ENCODE data around the gene CHPF2.

DNA sequence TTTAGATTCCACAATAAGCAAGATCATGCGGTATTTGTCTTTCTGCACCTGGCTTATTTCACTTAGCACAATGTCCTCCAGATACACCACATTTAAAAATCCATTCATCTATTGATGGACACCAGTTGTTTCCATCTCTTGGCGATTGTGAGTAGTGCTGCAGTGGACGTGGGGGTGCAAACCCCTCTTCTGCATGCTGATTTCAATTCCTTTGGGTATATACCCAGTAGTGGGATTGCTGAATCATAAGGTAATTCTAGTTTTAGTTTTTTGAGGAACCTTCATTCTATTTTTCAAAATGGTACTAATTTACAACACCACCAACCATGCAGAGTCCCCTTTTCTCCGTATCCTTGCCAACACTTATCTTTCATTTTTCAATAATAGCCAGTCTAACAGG is 43.2 kb upstream of the CHPF2 start:
- TF ChIP-seq, protein P1, sequence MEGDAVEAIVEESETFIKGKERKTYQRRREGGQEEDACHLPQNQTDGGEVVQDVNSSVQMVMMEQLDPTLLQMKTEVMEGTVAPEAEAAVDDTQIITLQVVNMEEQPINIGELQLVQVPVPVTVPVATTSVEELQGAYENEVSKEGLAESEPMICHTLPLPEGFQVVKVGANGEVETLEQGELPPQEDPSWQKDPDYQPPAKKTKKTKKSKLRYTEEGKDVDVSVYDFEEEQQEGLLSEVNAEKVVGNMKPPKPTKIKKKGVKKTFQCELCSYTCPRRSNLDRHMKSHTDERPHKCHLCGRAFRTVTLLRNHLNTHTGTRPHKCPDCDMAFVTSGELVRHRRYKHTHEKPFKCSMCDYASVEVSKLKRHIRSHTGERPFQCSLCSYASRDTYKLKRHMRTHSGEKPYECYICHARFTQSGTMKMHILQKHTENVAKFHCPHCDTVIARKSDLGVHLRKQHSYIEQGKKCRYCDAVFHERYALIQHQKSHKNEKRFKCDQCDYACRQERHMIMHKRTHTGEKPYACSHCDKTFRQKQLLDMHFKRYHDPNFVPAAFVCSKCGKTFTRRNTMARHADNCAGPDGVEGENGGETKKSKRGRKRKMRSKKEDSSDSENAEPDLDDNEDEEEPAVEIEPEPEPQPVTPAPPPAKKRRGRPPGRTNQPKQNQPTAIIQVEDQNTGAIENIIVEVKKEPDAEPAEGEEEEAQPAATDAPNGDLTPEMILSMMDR (IDR thresholded peaks at IDR 0.05 in 8 of 11, conservative IDR thresholded peaks at IDR 0.05 in 3 of 11), result no peak
- TF ChIP-seq POLR2AphosphoS5 (IDR thresholded peaks at IDR 0.05), result no peak

All from spleen (tissue), 7 donors.